Left ventricle myocardium inferior (tissue), 1 donor: ENCODE results near the gene NDST3. TPM values are rescaled to one million over a fixed set of nuclear protein-coding genes. Genes with fewer than 3 reads are reported as not detected.

Source experiments
- DNase-seq: peaks from one replicate; pipeline ENCODE4 v3.0.0-alpha.2; 2020
- H3K27ac ChIP-seq: fragments of 200-600 bp; replicated peaks from 2 replicates; pipeline ENCODE4 v1.8.0; 2021
- H3K27me3 ChIP-seq: fragments of 200-600 bp; 2 replicates; pipeline ENCODE4 v1.8.0; 2021; ENCODE audit warnings: low read depth
- H3K36me3 ChIP-seq: fragments of 200-600 bp; 2 replicates; pipeline ENCODE4 v1.8.0; 2021
- H3K4me1 ChIP-seq: fragments of 200-600 bp; 2 replicates; pipeline ENCODE4 v1.8.0; 2021
- H3K4me3 ChIP-seq: fragments of 200-600 bp; 2 replicates; pipeline ENCODE4 v1.8.0; 2021; ENCODE audit warnings: mild to moderate bottlenecking, moderate library complexity
- H3K9me3 ChIP-seq: fragments of 200-600 bp; replicated peaks from 2 replicates; pipeline ENCODE4 v1.8.0; 2021
- intact Hi-C: fragments of 100-400 bp; cut with micrococcal nuclease; formaldehyde crosslinking; loops from one replicate; pipeline ENCODE4 v1.11.0; 2022
- total RNA-seq: library from RNA; stranded (reverse); fragmentation: NEBNext Ultra II Directional; extraction: Animal tissue kit (Norgen Biotek cat#: 25700); gene quantifications from one replicate; pipeline ENCODE4 v1.2.1, GENCODE V29; 2021
- TF ChIP-seq, protein P1 (sequence below): fragments of 200-600 bp; IDR thresholded peaks from 2 replicates; pipeline ENCODE4 v1.8.0; 2021; ENCODE audit warnings: antibody characterized with exemption, mild to moderate bottlenecking, borderline replicate concordance
- donor health status: DM: no; HTN: yes; CAD: no; lungs with severe emphysema.

The NDST3 gene
- total RNA-seq, 1 donor from 2014 or later, result not detected

DNA sequence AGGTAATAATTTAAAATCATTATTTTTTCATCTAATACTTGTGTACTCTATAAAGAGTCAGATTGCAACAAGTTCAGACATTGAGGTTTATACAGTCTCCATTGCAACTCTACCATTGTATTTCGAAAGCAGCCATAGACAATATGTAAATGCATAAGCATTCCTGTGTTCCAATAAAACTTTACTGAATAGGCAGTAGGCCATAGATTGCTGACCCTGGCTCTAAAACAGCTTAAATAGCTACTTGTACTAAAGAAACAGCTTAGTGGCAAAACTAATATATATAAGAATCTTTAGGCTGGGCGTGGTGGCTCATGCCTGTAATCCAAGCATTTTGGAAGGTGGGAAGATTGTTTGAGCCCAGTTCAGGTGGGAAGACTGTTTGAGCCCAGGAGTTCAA, 203.2 kb downstream of the NDST3 start:
- TF ChIP-seq, protein P1, sequence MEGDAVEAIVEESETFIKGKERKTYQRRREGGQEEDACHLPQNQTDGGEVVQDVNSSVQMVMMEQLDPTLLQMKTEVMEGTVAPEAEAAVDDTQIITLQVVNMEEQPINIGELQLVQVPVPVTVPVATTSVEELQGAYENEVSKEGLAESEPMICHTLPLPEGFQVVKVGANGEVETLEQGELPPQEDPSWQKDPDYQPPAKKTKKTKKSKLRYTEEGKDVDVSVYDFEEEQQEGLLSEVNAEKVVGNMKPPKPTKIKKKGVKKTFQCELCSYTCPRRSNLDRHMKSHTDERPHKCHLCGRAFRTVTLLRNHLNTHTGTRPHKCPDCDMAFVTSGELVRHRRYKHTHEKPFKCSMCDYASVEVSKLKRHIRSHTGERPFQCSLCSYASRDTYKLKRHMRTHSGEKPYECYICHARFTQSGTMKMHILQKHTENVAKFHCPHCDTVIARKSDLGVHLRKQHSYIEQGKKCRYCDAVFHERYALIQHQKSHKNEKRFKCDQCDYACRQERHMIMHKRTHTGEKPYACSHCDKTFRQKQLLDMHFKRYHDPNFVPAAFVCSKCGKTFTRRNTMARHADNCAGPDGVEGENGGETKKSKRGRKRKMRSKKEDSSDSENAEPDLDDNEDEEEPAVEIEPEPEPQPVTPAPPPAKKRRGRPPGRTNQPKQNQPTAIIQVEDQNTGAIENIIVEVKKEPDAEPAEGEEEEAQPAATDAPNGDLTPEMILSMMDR, result no peak
- H3K27me3 ChIP-seq, result peaks cover 12% of the 10 kb centered on the region
- intact Hi-C loops, result no loop called here
- no peaks in the 10 kb centered on the region for H3K4me1 ChIP-seq
- no peaks in the 10 kb centered on the region for H3K36me3 ChIP-seq
- DNase-seq, result no peak
- no peaks in the 10 kb centered on the region for H3K9me3 ChIP-seq
- H3K27ac ChIP-seq, result no peak overlapping the region
- H3K4me3 ChIP-seq, result no peak overlapping the region

DNA sequence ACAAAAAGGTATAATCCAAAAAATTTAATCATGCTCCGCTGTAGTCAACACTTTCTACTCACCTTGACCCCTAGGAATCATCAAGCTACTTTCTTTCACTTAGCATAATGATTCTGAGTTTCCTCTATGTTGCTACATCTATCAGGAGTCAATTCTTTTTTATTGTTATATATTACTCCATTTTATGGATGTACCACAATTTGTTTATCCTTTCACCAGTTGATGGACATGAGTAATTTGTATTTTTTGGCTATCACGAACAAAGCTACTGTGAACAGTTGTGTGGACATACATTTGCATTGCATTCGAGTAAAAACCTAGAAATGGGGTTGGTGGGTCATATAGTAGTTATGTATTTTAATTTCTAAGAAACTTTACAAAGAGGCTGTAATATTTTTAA, 215.6 kb downstream of the NDST3 start:
- Histone ChIP-seq H3K4me1 (no peaks in the 10 kb centered on the region), H3K9me3 (peaks cover 15% of the 10 kb centered on the region), H3K4me3 (no peak overlapping the region), H3K27ac (no peak overlapping the region), H3K36me3 (no peaks in the 10 kb centered on the region), H3K27me3 (no peaks in the 10 kb centered on the region)
- DNase-seq, result no peak
- TF ChIP-seq, protein P1, result no peak
- intact Hi-C loops, result no loop called here

DNA sequence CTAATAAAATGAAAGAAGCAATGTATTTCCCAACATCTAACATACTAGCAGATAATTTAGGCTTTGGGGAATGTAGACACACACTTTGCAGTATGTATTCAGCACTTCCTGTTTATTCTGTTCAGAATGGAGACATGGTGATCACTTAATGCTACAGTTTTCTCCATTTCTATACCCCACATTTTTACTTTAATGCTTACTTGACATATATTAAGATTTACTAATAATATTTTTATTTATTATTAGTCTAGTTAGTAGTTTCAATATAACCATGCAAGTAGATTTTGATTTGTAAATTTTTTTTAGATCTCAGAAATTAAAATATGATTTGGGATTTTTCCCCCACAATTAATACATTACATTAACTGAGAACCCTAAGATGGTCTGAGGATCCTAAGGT, 220.1 kb downstream of the NDST3 start:
- intact Hi-C loops, result no loop called here
- Histone ChIP-seq H3K9me3 (peaks cover 13% of the 10 kb centered on the region), H3K36me3 (no peaks in the 10 kb centered on the region), H3K4me1 (no peaks in the 10 kb centered on the region), H3K27me3 (no peaks in the 10 kb centered on the region), H3K27ac (no peak overlapping the region), H3K4me3 (no peak overlapping the region)
- no peak for DNase-seq
- TF ChIP-seq, protein P1, result no peak

DNA sequence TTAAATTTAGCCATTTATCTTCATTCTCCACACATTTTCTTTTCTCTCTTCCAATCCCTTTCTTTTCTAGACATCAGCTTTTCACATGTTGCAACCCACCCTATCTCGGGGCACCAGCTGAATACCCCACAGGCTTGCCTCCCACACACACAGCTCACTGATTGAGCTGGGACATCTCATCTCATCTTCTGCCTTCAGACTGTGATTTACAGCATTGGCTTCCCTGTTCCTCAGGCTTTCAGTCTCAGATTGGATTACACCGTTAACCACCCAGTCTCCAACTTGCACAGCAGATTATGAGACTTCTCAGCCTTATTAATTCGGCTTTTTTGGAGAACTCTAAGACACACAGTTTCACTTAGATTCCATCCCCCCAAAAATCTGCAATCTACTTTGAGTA, 224.8 kb downstream of the NDST3 start:
- TF ChIP-seq, protein P1, result no peak
- intact Hi-C loops, result no loop called here

DNA sequence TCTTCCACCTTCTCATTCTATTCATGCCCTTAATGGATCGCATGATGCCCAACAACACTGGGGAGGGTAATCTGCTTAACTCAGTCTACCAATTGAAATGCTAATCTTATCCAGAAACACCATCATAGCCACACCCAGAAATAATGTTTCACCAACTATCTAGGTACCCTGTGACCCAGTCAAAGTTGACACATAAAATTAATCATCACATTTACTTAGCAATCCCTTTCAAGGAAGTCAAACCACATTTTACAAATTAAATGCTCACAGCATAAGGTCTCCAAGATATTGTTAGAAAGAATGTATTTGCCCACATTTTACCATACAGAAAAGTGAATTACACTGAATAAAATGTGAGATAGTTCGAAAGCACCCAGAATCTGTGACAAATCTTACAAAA, 226.0 kb downstream of the NDST3 start:
- no peaks in the 10 kb centered on the region for H3K9me3 ChIP-seq
- peaks cover 35% of the 10 kb centered on the region for H3K27me3 ChIP-seq
- TF ChIP-seq, protein P1, result no peak
- no peak for DNase-seq
- no peak overlapping the region for H3K27ac ChIP-seq
- intact Hi-C loops, result no loop called here
- no peak overlapping the region for H3K4me3 ChIP-seq
- H3K4me1 ChIP-seq, result peaks cover 4% of the 10 kb centered on the region
- H3K36me3 ChIP-seq, result no peaks in the 10 kb centered on the region

More for the DNA sequence above, 224.8 kb downstream of the NDST3 start:
- Histone ChIP-seq H3K27ac (no peak overlapping the region), H3K36me3 (no peaks in the 10 kb centered on the region), H3K27me3 (peaks cover 23% of the 10 kb centered on the region), H3K9me3 (no peaks in the 10 kb centered on the region), H3K4me1 (no peaks in the 10 kb centered on the region), H3K4me3 (no peak overlapping the region)
- no peak for DNase-seq

DNA sequence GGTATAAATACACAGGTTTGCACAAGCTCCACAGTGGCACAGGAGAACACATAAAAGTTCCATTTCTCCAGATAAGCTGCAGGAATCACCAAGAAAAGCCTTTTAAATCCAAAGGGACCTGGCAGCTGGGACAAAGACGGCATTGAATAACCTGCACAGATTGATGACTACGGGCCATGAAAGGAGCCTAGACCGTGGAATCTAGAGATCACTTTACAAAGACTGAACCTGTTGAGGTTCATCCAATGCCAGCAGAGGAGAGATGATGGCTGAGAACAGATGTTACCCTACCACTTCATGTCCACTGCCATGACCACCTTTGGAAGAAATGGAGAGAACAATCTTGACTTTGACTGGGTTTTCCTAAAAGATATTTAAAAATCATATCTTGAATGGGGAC, 229.8 kb downstream of the NDST3 start:
- Histone ChIP-seq H3K36me3 (no peaks in the 10 kb centered on the region), H3K4me3 (no peak overlapping the region), H3K9me3 (no peaks in the 10 kb centered on the region), H3K27ac (no peak overlapping the region), H3K27me3 (peaks cover 54% of the 10 kb centered on the region), H3K4me1 (peaks cover 8% of the 10 kb centered on the region)
- intact Hi-C loops, result no loop called here
- TF ChIP-seq, protein P1, result no peak
- no peak for DNase-seq
